GM12878 (cell line): Measurements from ENCODE around the gene HMGCLL1. TPM values are rescaled to one million over a fixed set of nuclear protein-coding genes. Genes with fewer than 3 reads are reported as not detected.

Experiments used
- ATAC-seq: fragments of 200-7000 bp; cut with Tn5 transposase; 3 replicates; pipeline ENCODE4 v1.9.1; 2020; ENCODE audit warnings: mild to moderate bottlenecking, moderate library complexity
- BruUV-seq: library from RNA; stranded (reverse); fragments of 400-500 nt; replicated peaks from 2 replicates; lab custom pipeline; 2021; lab: Mats Ljungman, UMichigan
- CTCF ChIA-PET: fragments of 300-600 bp; sonication (Branson Sonifier 250); formaldehyde crosslinking; extraction: SDS; loops from one replicate; lab custom pipeline; 2021; ENCODE audit warnings: inconsistent platforms; lab: Yijun Ruan, JAX
- POLR2A ChIA-PET: fragments of 350-600 bp; formaldehyde crosslinking; extraction: SDS; loops from one replicate; lab custom pipeline; 2021; ENCODE audit warnings: inconsistent platforms; lab: Charles Lee
- RAD21 ChIA-PET: fragments of 300-600 bp; sonication (Branson Sonifier 250); formaldehyde crosslinking; loops from one replicate; lab custom pipeline; 2023; ENCODE audit warnings: antibody characterized with exemption; ENCODE audit not compliant: unreplicated experiment; lab: Charles Lee
- SMC1A ChIA-PET: fragments of 300-600 bp; sonication (Branson Sonifier 250); formaldehyde crosslinking; loops from one replicate; lab custom pipeline; 2023; ENCODE audit not compliant: unreplicated experiment, uncharacterized antibody; lab: Charles Lee
- DNase-seq: peaks from one replicate; pipeline ENCODE4 v3.0.0-alpha.2; 2011; ENCODE audit warnings: low read depth, low spot score
- FAIRE-seq: peaks from 3 replicates; lab custom pipeline; 2011; peaks lifted over from hg19 to GRCh38; lab: Jason Lieb, UNC
- H2AFZ ChIP-seq: 2 replicates; pipeline ENCODE4 v1.6.0; 2011; ENCODE audit warnings: low read depth, low read length, control low read depth; ENCODE audit not compliant: control insufficient read depth
- H3K27ac ChIP-seq: 2 replicates; pipeline ENCODE4 v1.5.1; 2011; ENCODE audit warnings: control low read depth; ENCODE audit not compliant: control insufficient read depth, insufficient read depth
- H3K27me3 ChIP-seq, 2 experiments: replicated peaks in 1 of 2; 2 replicates each; pipeline versions ENCODE4 v1.6.0 to v1.6.1; 2011; ENCODE audit warnings: low read length in 1 of 2; ENCODE audit not compliant: control insufficient read depth in 2 of 2, insufficient read depth in 2 of 2
- H3K36me3 ChIP-seq, 2 experiments: 2 replicates each; pipeline ENCODE4 v1.5.1; 2011; ENCODE audit warnings: low read length in 1 of 2; ENCODE audit not compliant: control insufficient read depth in 2 of 2, insufficient read depth in 2 of 2
- H3K4me1 ChIP-seq: 2 replicates; pipeline ENCODE4 v1.6.1; 2011; ENCODE audit warnings: mild to moderate bottlenecking, low read length, moderate library complexity, mixed read lengths; ENCODE audit not compliant: control insufficient read depth, insufficient read depth
- H3K4me2 ChIP-seq: 2 replicates; pipeline ENCODE4 v1.6.0; 2011; ENCODE audit warnings: control low read depth; ENCODE audit not compliant: control insufficient read depth, insufficient read depth
- H3K4me3 ChIP-seq: fragments of 200-600 bp; sonication (generic); 2 replicates; pipeline ENCODE4 v1.5.1; 2016
- H3K79me2 ChIP-seq: 2 replicates; pipeline ENCODE4 v1.6.0; 2011; ENCODE audit warnings: low read length; ENCODE audit not compliant: control insufficient read depth, insufficient read depth
- H3K9ac ChIP-seq: 2 replicates; pipeline ENCODE4 v1.8.0; 2011; ENCODE audit warnings: low read length, control low read depth, mixed read lengths; ENCODE audit not compliant: control insufficient read depth, insufficient read depth
- H3K9me3 ChIP-seq: replicated peaks from 3 replicates; pipeline ENCODE4 v1.5.1; 2011; ENCODE audit warnings: mild to moderate bottlenecking, low read length; ENCODE audit not compliant: control insufficient read depth, insufficient read depth
- H4K20me1 ChIP-seq: 2 replicates; pipeline ENCODE4 v1.6.0; 2011; ENCODE audit not compliant: control insufficient read depth, insufficient read depth
- BCL11A ChIP-seq: IDR thresholded peaks from 2 replicates; pipeline ENCODE4 v1.6.1; 2011; ENCODE audit warnings: low read depth, low read length
- CHD4 ChIP-seq: fragments of 200-600 bp; sonication (generic); IDR thresholded peaks from 2 replicates; pipeline ENCODE4 v1.6.1; 2016; ENCODE audit warnings: mild to moderate bottlenecking
- CREB1 ChIP-seq: IDR thresholded peaks from 2 replicates; pipeline ENCODE4 v1.6.1; 2012; ENCODE audit warnings: low read depth, mild to moderate bottlenecking, inconsistent platforms
- EED ChIP-seq: sonication (generic); IDR thresholded peaks from 2 replicates; pipeline ENCODE4 v1.6.1; 2016; ENCODE audit warnings: antibody characterized with exemption, low read depth
- GATAD2B ChIP-seq: fragments of 450-650 bp; conservative IDR thresholded peaks from 2 replicates; pipeline ENCODE4 v1.6.1; 2017; ENCODE audit warnings: low read depth, mild to moderate bottlenecking, moderate library complexity
- KDM1A ChIP-seq: fragments of 200-600 bp; sonication (generic); IDR thresholded peaks from 2 replicates; pipeline ENCODE4 v1.6.1; 2016; ENCODE audit warnings: borderline replicate concordance
- NR2C2 ChIP-seq: IDR thresholded peaks from 2 replicates; pipeline ENCODE4 v1.6.1; 2011; ENCODE audit warnings: borderline replicate concordance, low read depth; ENCODE audit not compliant: control insufficient read depth, insufficient read length
- POLR2AphosphoS2 ChIP-seq: IDR thresholded peaks from 2 replicates; pipeline ENCODE4 v1.6.1; 2011; ENCODE audit warnings: low read depth, mild to moderate bottlenecking, low read length, improper control_type of control experiment, moderate library complexity
- SMAD5 ChIP-seq: IDR thresholded peaks from 2 replicates; pipeline ENCODE4 v1.6.1; 2016; ENCODE audit warnings: antibody characterized with exemption, low read depth
- SMC3 ChIP-seq: IDR thresholded peaks from 2 replicates; pipeline ENCODE4 v1.6.1; 2011; ENCODE audit warnings: low read length, improper control_type of control experiment, borderline replicate concordance
- SREBF2 ChIP-seq: IDR thresholded peaks from 2 replicates; pipeline ENCODE4 v1.6.1; 2012; ENCODE audit warnings: mild to moderate bottlenecking, low read length
- TCF3 ChIP-seq: IDR thresholded peaks from 2 replicates; pipeline ENCODE4 v1.6.1; 2012; ENCODE audit warnings: low read depth, mild to moderate bottlenecking, low read length, borderline replicate concordance; ENCODE audit not compliant: insufficient read depth
- TCF7 ChIP-seq: IDR thresholded peaks from 2 replicates; pipeline ENCODE4 v1.6.1; 2014; ENCODE audit warnings: antibody characterized with exemption, borderline replicate concordance
- YY1 ChIP-seq: IDR thresholded peaks from 2 replicates; pipeline ENCODE4 v1.6.1; 2011; ENCODE audit warnings: low read depth, mild to moderate bottlenecking, low read length
- ZNF274 ChIP-seq: IDR thresholded peaks from one replicate; pipeline ENCODE4 v1.8.0; 2011; ENCODE audit not compliant: insufficient read length, insufficient read depth
- WGBS: methylation state at CpG from one replicate; pipeline ENCODE4 v1.1.6; 2016; ENCODE audit warnings: low lambda C conversion rate; ENCODE audit not compliant: insufficient replicate concordance, insufficient coverage; ENCODE audit errors: missing lambda C conversion rate; 5-methylcytosine and 5-hydroxymethylcytosine counted together
- in situ Hi-C: fragments of 300-500 bp; cut with MboI; formaldehyde crosslinking; loops from 9 replicates; pipeline ENCODE4 v1.14.3; 2018; ENCODE audit warnings: mixed read lengths
- intact Hi-C: fragments of 100-400 bp; cut with micrococcal nuclease; formaldehyde crosslinking; loops from one replicate; pipeline ENCODE4 v1.14.2; 2022; ENCODE audit not compliant: unreplicated experiment
- polyA plus RNA-seq, 11 experiments: library from polyadenylated mRNA; depleted of rRNA in 4 of 11; unstranded in 6 of 11; stranded (reverse) in 5 of 11; fragments of >200 nt; fragmentation: Nextera tagmentation in 4 of 11; fragmentation: Illumina TruSeq in 1 of 11; extraction: Ambion mirVana in 4 of 11; extraction: Trizol in 1 of 11; gene quantifications; 1 replicate in 1 of 11; 2 replicates in 10 of 11; pipeline versions ENCODE4 v1.2.1 to v1.2.3, GENCODE V29; 2011 to 2016; ENCODE audit warnings: inconsistent platforms in 2 of 11, missing spikeins in 2 of 11, low read depth in 1 of 11
- total RNA-seq, 4 experiments: library from RNA; depleted of rRNA in 3 of 4; stranded (reverse); fragments of >200 nt in 3 of 4; fragmentation: Illumina TruSeq in 1 of 4; extraction: Trizol in 1 of 4; gene quantifications; 2 replicates each; pipeline versions ENCODE4 v1.2.1 to v1.2.3, GENCODE V29; 2013 to 2021
- TF ChIP-seq, protein P1 (sequence below), 3 experiments: IDR thresholded peaks in 2 of 3; conservative IDR thresholded peaks in 1 of 3; 2 replicates each; pipeline ENCODE4 v1.5.1; 2011; ENCODE audit warnings: low read depth in 3 of 3, low read length in 3 of 3, mild to moderate bottlenecking in 3 of 3, control low read depth in 2 of 3, moderate library complexity in 2 of 3, inconsistent platforms in 1 of 3, mixed read lengths in 1 of 3; ENCODE audit not compliant: control insufficient read depth in 2 of 3, insufficient read depth in 1 of 3; ENCODE audit errors: extremely low read depth in 1 of 3
- TF ChIP-seq, protein P2 (sequence below): fragments of 450-650 bp; IDR thresholded peaks from 2 replicates; pipeline ENCODE4 v1.6.1; 2014; ENCODE audit warnings: mild to moderate bottlenecking

HMGCLL1 gene
- total and polyA plus RNA-seq, 10 of the 15 experiments (the other 5 are each of a cell fraction or from before 2014, with no cell fraction given) = not detected

DNA sequence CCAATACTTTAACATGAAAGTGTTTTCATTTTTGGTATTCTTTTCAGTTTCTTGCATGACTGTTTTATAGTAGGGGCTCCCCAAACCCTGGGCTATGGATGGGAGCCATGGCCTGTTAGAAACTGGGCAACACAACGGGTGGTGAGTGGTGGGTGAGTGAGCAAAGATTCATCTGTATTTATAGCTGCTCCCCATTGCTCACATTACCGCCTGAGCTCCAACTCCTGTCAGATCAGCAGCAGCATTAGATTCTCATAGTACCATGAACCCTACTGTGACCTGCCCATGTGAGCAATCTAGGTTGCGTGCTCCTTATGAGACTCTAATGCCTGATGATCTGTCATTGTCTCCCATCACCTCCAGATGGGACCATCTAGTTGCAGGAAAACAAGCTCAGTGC lies 42.3 kb upstream of the HMGCLL1 start:
- no peaks in the 10 kb centered on the region for H3K27me3 ChIP-seq
- in situ Hi-C loops (loop anchor here (10.0 kb wide), 1 partner anchor 264 kb away; no protein-coding TSS in a partner anchor), intact Hi-C loops (no loop called here)
- no peaks in the 10 kb centered on the region for H3K36me3 ChIP-seq
- H3K79me2 ChIP-seq = no peaks in the 10 kb centered on the region
- no TSS peak for BruUV-seq
- no peak for DNase-seq
- no peak overlapping the region for H3K27ac ChIP-seq
- no peak for FAIRE-seq
- H3K4me2 ChIP-seq = no peak overlapping the region
- H3K9ac ChIP-seq = no peak overlapping the region
- POLR2A ChIA-PET = no interaction called here
- WGBS = 30% methylated on average over 3 of the region's 3 CpGs
- CTCF ChIA-PET = no interaction called here
- no peak for ATAC-seq
- no peaks in the 10 kb centered on the region for H4K20me1 ChIP-seq
- RAD21 ChIA-PET = no interaction called here
- TF ChIP-seq TCF3 (no peak), EED (no peak), POLR2AphosphoS2 (no peak), CHD4 (no peak)
- no peaks in the 10 kb centered on the region for H3K4me1 ChIP-seq
- H3K9me3 ChIP-seq = no peaks in the 10 kb centered on the region
- no peak overlapping the region for H2AFZ ChIP-seq
- SMC1A ChIA-PET = no interaction called here
- no peak overlapping the region for H3K4me3 ChIP-seq

DNA sequence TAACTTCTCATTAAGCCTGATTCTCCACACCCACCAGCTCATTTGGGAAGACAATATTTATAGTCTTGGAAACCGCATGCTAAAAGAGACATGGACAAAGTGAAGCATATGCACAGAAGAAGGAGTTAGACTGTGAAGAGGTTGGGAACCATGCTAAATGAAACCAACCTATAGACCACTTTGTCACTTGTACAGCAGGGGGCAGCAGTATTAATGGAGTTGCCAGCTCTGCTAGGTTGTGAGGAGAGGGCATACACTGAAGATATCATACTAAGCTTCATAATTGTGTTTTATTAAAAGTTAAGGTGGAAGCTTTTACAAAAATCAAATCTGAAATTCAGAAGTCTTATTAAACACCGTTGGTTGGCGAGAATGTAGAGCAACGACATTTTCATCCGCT lies 38.3 kb upstream of the HMGCLL1 start:
- 66% methylated on average over 5 of the region's 5 CpGs for WGBS
- Histone ChIP-seq H3K79me2 (no peaks in the 10 kb centered on the region), H2AFZ (no peak overlapping the region), H3K4me3 (no peak overlapping the region), H3K4me2 (no peak overlapping the region), H4K20me1 (no peaks in the 10 kb centered on the region), H3K9ac (no peak overlapping the region), H3K27ac (no peak overlapping the region), H3K36me3 (no peaks in the 10 kb centered on the region), H3K27me3 (no peaks in the 10 kb centered on the region), H3K9me3 (no peaks in the 10 kb centered on the region), H3K4me1 (no peaks in the 10 kb centered on the region)
- ChIA-PET RAD21 (interaction anchor here (0.8 to 1.2 kb wide), 4 partner anchors 251 to 675 kb away, joined by 3 to 8 read pairs (median 3); no protein-coding TSS in a partner anchor), POLR2A (no interaction called here), CTCF (interaction anchor here (0.6 to 4.3 kb wide), 14 partner anchors 8 to 676 kb away, joined by 3 to 36 read pairs (median 5); no protein-coding TSS in a partner anchor), SMC1A (interaction anchor here (0.9 to 1.1 kb wide), 2 partner anchors 273 to 336 kb away, joined by 3 to 5 read pairs; no protein-coding TSS in a partner anchor)
- ATAC-seq (peak; percentile 88), FAIRE-seq (peak; percentile 76), DNase-seq (no peak)
- no TSS peak for BruUV-seq
- intact Hi-C loops = loop anchor here (1.0 to 2.0 kb wide), 2 partner anchors 269 to 336 kb away; no protein-coding TSS in a partner anchor
- in situ Hi-C loops = no loop called here
- TF ChIP-seq SMAD5 (no peak), GATAD2B (no peak), YY1 (0 out of 2 replicates have a peak, but pooled peaks have one; percentile 38), NR2C2 (no peak), SMC3 (peak; percentile 51; the same call in 1 of the 2 replicates), SREBF2 (no peak), ZNF274 (no peak), EED (no peak), CREB1 (no peak), TCF7 (no peak), BCL11A (no peak), KDM1A (no peak)
- TF ChIP-seq, protein P1, sequence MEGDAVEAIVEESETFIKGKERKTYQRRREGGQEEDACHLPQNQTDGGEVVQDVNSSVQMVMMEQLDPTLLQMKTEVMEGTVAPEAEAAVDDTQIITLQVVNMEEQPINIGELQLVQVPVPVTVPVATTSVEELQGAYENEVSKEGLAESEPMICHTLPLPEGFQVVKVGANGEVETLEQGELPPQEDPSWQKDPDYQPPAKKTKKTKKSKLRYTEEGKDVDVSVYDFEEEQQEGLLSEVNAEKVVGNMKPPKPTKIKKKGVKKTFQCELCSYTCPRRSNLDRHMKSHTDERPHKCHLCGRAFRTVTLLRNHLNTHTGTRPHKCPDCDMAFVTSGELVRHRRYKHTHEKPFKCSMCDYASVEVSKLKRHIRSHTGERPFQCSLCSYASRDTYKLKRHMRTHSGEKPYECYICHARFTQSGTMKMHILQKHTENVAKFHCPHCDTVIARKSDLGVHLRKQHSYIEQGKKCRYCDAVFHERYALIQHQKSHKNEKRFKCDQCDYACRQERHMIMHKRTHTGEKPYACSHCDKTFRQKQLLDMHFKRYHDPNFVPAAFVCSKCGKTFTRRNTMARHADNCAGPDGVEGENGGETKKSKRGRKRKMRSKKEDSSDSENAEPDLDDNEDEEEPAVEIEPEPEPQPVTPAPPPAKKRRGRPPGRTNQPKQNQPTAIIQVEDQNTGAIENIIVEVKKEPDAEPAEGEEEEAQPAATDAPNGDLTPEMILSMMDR (IDR thresholded peaks at IDR 0.05 in 2 of 3, conservative IDR thresholded peaks at IDR 0.05 in 1 of 3; ENCODE audit: control insufficient read depth in 2 of 3, extremely low read depth in 1 of 3, insufficient read depth in 1 of 3, low read depth in 3 of 3, low read length in 3 of 3) = peak; percentile 49 to 56 (median 53); a peak in 4 of 6 replicates
- TF ChIP-seq, protein P2, sequence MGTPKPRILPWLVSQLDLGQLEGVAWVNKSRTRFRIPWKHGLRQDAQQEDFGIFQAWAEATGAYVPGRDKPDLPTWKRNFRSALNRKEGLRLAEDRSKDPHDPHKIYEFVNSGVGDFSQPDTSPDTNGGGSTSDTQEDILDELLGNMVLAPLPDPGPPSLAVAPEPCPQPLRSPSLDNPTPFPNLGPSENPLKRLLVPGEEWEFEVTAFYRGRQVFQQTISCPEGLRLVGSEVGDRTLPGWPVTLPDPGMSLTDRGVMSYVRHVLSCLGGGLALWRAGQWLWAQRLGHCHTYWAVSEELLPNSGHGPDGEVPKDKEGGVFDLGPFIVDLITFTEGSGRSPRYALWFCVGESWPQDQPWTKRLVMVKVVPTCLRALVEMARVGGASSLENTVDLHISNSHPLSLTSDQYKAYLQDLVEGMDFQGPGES = no peak
